H1 (cell line): ENCODE measurements around the gene GCGR. TPM values are rescaled to one million over a fixed set of nuclear protein-coding genes. Genes with fewer than 3 reads are reported as not detected.

Source experiments
- CTCF ChIA-PET: fragments of 300-600 bp; sonication (Branson Sonifier 250); formaldehyde crosslinking; loops from one replicate; lab custom pipeline; 2021; ENCODE audit not compliant: partially characterized antibody; lab: Charles Lee
- POLR2A ChIA-PET: fragments of 300-600 bp; sonication (Branson Sonifier 250); formaldehyde crosslinking; loops from one replicate; lab custom pipeline; 2021; ENCODE audit warnings: inconsistent platforms; ENCODE audit not compliant: partially characterized antibody; lab: Charles Lee
- DNase-seq, 2 experiments: peaks; one replicate each; pipeline versions ENCODE4 v3.0.0 to v3.0.0-alpha.2; 2010 to 2022; ENCODE audit warnings: low spot score in 2 of 2, low read depth in 1 of 2, mixed read lengths in 1 of 2
- FAIRE-seq: peaks from 2 replicates; lab custom pipeline; 2011; peaks lifted over from hg19 to GRCh38; lab: Jason Lieb, UNC
- H2AFZ ChIP-seq: 2 replicates; pipeline ENCODE4 v1.8.1; 2012; ENCODE audit warnings: low read length, inconsistent platforms
- H2AK5ac ChIP-seq: 2 replicates; pipeline ENCODE4 v1.6.1; 2013; ENCODE audit warnings: low read depth, low read length
- H2BK120ac ChIP-seq: replicated peaks from 2 replicates; pipeline ENCODE3; 2013; ENCODE audit warnings: low read depth, low read length, inconsistent platforms
- H2BK12ac ChIP-seq: 2 replicates; pipeline ENCODE4 v1.6.1; 2013; ENCODE audit warnings: low read depth, low read length
- H2BK15ac ChIP-seq: 2 replicates; pipeline ENCODE4 v1.6.1; 2013; ENCODE audit warnings: low read length
- H2BK20ac ChIP-seq: 2 replicates; pipeline ENCODE4 v1.6.1; 2013; ENCODE audit warnings: low read length
- H2BK5ac ChIP-seq: 2 replicates; pipeline ENCODE4 v1.6.1; 2013; ENCODE audit warnings: low read depth, low read length
- H3K14ac ChIP-seq: 2 replicates; pipeline ENCODE4 v1.6.1; 2013; ENCODE audit warnings: inconsistent platforms; ENCODE audit not compliant: insufficient read length
- H3K18ac ChIP-seq: 2 replicates; pipeline ENCODE4 v1.6.1; 2013; ENCODE audit warnings: low read length; ENCODE audit errors: extremely low read depth
- H3K23ac ChIP-seq: 2 replicates; pipeline ENCODE4 v1.6.1; 2013; ENCODE audit warnings: inconsistent platforms; ENCODE audit not compliant: insufficient read length
- H3K23me2 ChIP-seq: 2 replicates; pipeline ENCODE4 v1.6.1; 2013; ENCODE audit warnings: low read depth, low read length
- H3K27ac ChIP-seq: 2 replicates; pipeline ENCODE4 v1.6.1; 2011; ENCODE audit warnings: low read depth, low read length, inconsistent platforms
- H3K27me3 ChIP-seq, 4 experiments: replicated peaks in 1 of 4; 1 replicate in 1 of 4; 2 replicates in 3 of 4; pipeline versions ENCODE4 v1.6.1 to v1.8.1; 2011 to 2013; ENCODE audit warnings: low read length in 3 of 4, mild to moderate bottlenecking in 3 of 4, inconsistent platforms in 2 of 4, mixed read lengths in 2 of 4, moderate library complexity in 1 of 4; ENCODE audit not compliant: control insufficient read depth in 3 of 4, insufficient read depth in 3 of 4; ENCODE audit errors: extremely low read depth in 1 of 4
- H3K36me3 ChIP-seq, 4 experiments: 2 replicates each; pipeline versions ENCODE4 v1.6.1 to v1.8.1; 2011 to 2013; ENCODE audit warnings: mild to moderate bottlenecking in 4 of 4, low read length in 3 of 4, moderate library complexity in 2 of 4, control low read depth in 1 of 4, inconsistent platforms in 1 of 4; ENCODE audit not compliant: insufficient read depth in 4 of 4, control insufficient read depth in 2 of 4
- H3K4ac ChIP-seq: replicated peaks from 2 replicates; pipeline ENCODE3; 2013; ENCODE audit warnings: low read length, low read depth, mixed read lengths, inconsistent platforms; ENCODE audit not compliant: insufficient read length
- H3K4me1 ChIP-seq, 4 experiments: replicated peaks in 1 of 4; 1 replicate in 1 of 4; 2 replicates in 3 of 4; pipeline versions ENCODE4 v1.6.1 to v1.8.1; 2011 to 2013; ENCODE audit warnings: low read length in 3 of 4, inconsistent platforms in 2 of 4, mixed read lengths in 1 of 4; ENCODE audit not compliant: insufficient read depth in 4 of 4, control insufficient read depth in 3 of 4
- H3K4me2 ChIP-seq, 2 experiments: 2 replicates each; pipeline versions ENCODE4 v1.6.1 to v1.8.1; 2011 to 2013; ENCODE audit warnings: low read depth in 2 of 2, low read length in 2 of 2, control low read depth in 1 of 2, inconsistent platforms in 1 of 2, mild to moderate bottlenecking in 1 of 2; ENCODE audit not compliant: insufficient read depth in 1 of 2
- H3K4me3 ChIP-seq, 4 experiments: fragments of 200-600, 300-600 bp in 1 of 4; sonication (generic), shearing (Covaris generic), sonication (Bioruptor Twin) in 1 of 4; 2 replicates each; pipeline versions ENCODE4 v1.5.1 to v1.8.1; 2011 to 2016; ENCODE audit warnings: low read length in 4 of 4, low read depth in 3 of 4, control low read depth in 2 of 4, inconsistent platforms in 2 of 4, mild to moderate bottlenecking in 2 of 4, mixed read lengths in 1 of 4, moderate library complexity in 1 of 4; ENCODE audit not compliant: insufficient read depth in 2 of 4; ENCODE audit errors: extremely low read depth in 1 of 4
- H3K56ac ChIP-seq: replicated peaks from 2 replicates; pipeline ENCODE3; 2013; ENCODE audit warnings: low read depth, mild to moderate bottlenecking, mixed read lengths, low read length, inconsistent platforms; ENCODE audit not compliant: insufficient read length
- H3K79me1 ChIP-seq: 2 replicates; pipeline ENCODE4 v1.6.1; 2013; ENCODE audit warnings: low read depth, low read length, control low read depth
- H3K79me2 ChIP-seq, 2 experiments: 2 replicates each; pipeline versions ENCODE4 v1.6.1 to v1.8.1; 2012 to 2013; ENCODE audit warnings: low read length in 2 of 2, mild to moderate bottlenecking in 2 of 2, inconsistent platforms in 1 of 2; ENCODE audit not compliant: insufficient read depth in 2 of 2, control insufficient read depth in 1 of 2
- H3K9ac ChIP-seq, 4 experiments: replicated peaks in 1 of 4; 1 replicate in 1 of 4; 2 replicates in 3 of 4; pipeline versions ENCODE4 v1.6.1 to v1.8.1; 2011 to 2013; ENCODE audit warnings: low read depth in 3 of 4, low read length in 3 of 4, control low read depth in 2 of 4, mild to moderate bottlenecking in 2 of 4, moderate library complexity in 2 of 4, inconsistent platforms in 1 of 4; ENCODE audit errors: extremely low read depth in 1 of 4
- H3K9me3 ChIP-seq, 2 experiments: 2 replicates each; pipeline versions ENCODE4 v1.6.1 to v1.8.1; 2012 to 2013; ENCODE audit warnings: mild to moderate bottlenecking in 2 of 2, moderate library complexity in 2 of 2, control low read depth in 1 of 2, inconsistent platforms in 1 of 2, low read depth in 1 of 2, low read length in 1 of 2, mixed read lengths in 1 of 2; ENCODE audit not compliant: insufficient read depth in 2 of 2
- H4K20me1 ChIP-seq, 2 experiments: replicated peaks in 1 of 2; 2 replicates each; pipeline versions ENCODE3 to v1.8.1; 2011 to 2013; ENCODE audit warnings: inconsistent platforms in 2 of 2, low read length in 2 of 2, mild to moderate bottlenecking in 1 of 2; ENCODE audit not compliant: insufficient read depth in 2 of 2, control insufficient read depth in 1 of 2
- H4K5ac ChIP-seq: 2 replicates; pipeline ENCODE4 v1.6.1; 2013; ENCODE audit warnings: low read length, low read depth, mixed read lengths, inconsistent platforms; ENCODE audit not compliant: insufficient read length
- H4K8ac ChIP-seq: 2 replicates; pipeline ENCODE4 v1.8.0; 2013; ENCODE audit warnings: mild to moderate bottlenecking, moderate library complexity, low read length, inconsistent platforms; ENCODE audit not compliant: insufficient read depth; ENCODE audit errors: extremely low read depth
- H4K91ac ChIP-seq: replicated peaks from 2 replicates; pipeline ENCODE3; 2013; ENCODE audit warnings: low read length, mixed read lengths, inconsistent platforms; ENCODE audit not compliant: insufficient read length
- CBX5 ChIP-seq: fragments of 300-800, 300-1000 bp; sonication (generic); IDR thresholded peaks from 2 replicates; pipeline ENCODE4 v1.7.1; 2016; ENCODE audit warnings: antibody characterized with exemption, low read length, low read depth
- CHD1 ChIP-seq: IDR thresholded peaks from 2 replicates; pipeline ENCODE4 v1.6.1; 2012; ENCODE audit warnings: low read depth, low read length, improper control_type of control experiment
- GABPA ChIP-seq: IDR thresholded peaks from 2 replicates; pipeline ENCODE4 v1.6.1; 2011; ENCODE audit warnings: mild to moderate bottlenecking, low read length, moderate library complexity, borderline replicate concordance; ENCODE audit not compliant: insufficient read depth
- HDAC6 ChIP-seq: IDR thresholded peaks from one replicate; pipeline ENCODE4 v1.7.1; 2012; ENCODE audit warnings: low read depth, mild to moderate bottlenecking, inconsistent platforms, low read length, moderate library complexity
- JUND ChIP-seq: IDR thresholded peaks from 2 replicates; pipeline ENCODE4 v1.6.1; 2011; ENCODE audit warnings: mild to moderate bottlenecking, improper control_type of control experiment, low read length
- POLR2A ChIP-seq, 2 experiments: IDR thresholded peaks; 1 replicate in 1 of 2; 2 replicates in 1 of 2; pipeline ENCODE4 v1.6.1; 2011; ENCODE audit warnings: low read depth in 2 of 2, low read length in 2 of 2, mild to moderate bottlenecking in 2 of 2; ENCODE audit errors: control extremely low read depth in 1 of 2
- POU5F1 ChIP-seq: IDR thresholded peaks from 2 replicates; pipeline ENCODE4 v1.6.1; 2011; ENCODE audit warnings: low read depth, mild to moderate bottlenecking, low read length, moderate library complexity
- RAD21 ChIP-seq, 2 experiments: IDR thresholded peaks in 1 of 2; conservative IDR thresholded peaks in 1 of 2; 2 replicates each; pipeline ENCODE4 v1.6.1; 2011; ENCODE audit warnings: low read depth in 2 of 2, low read length in 2 of 2, improper control_type of control experiment in 1 of 2, inconsistent platforms in 1 of 2, mild to moderate bottlenecking in 1 of 2, moderate library complexity in 1 of 2
- RNF2 ChIP-seq: fragments of 200-900, 300-1000 bp; sonication (generic); IDR thresholded peaks from 2 replicates; pipeline ENCODE4 v1.7.1; 2016; ENCODE audit warnings: borderline replicate concordance, low read depth, mild to moderate bottlenecking, antibody characterized with exemption, low read length; ENCODE audit not compliant: poor library complexity, severe bottlenecking; ENCODE audit errors: missing control alignments
- SIX5 ChIP-seq: IDR thresholded peaks from 2 replicates; pipeline ENCODE4 v1.6.1; 2011; ENCODE audit warnings: mild to moderate bottlenecking, low read depth, low read length
- SRF ChIP-seq: IDR thresholded peaks from 2 replicates; pipeline ENCODE4 v1.6.1; 2011; ENCODE audit warnings: mild to moderate bottlenecking, low read depth, low read length, moderate library complexity
- ZNF274 ChIP-seq: IDR thresholded peaks from 2 replicates; pipeline ENCODE4 v1.7.0; 2012; ENCODE audit warnings: low read length, borderline replicate concordance; ENCODE audit errors: extremely low read depth
- WGBS, 2 experiments: shearing (Covaris generic) in 1 of 2; methylation state at CpG; one replicate each; pipeline versions ENCODE4 v1.1.6 to v1.1.7; 2013 to 2015; ENCODE audit warnings: low lambda C conversion rate in 2 of 2, mixed read lengths in 2 of 2, inconsistent platforms in 1 of 2, low coverage in 1 of 2, missing lambda C conversion rate in 1 of 2; ENCODE audit not compliant: insufficient replicate concordance in 2 of 2, insufficient coverage in 1 of 2, insufficient read length in 1 of 2; ENCODE audit errors: extremely low coverage in 1 of 2, missing lambda C conversion rate in 1 of 2; 5-methylcytosine and 5-hydroxymethylcytosine counted together
- polyA plus RNA-seq, 7 experiments: library from polyadenylated mRNA; depleted of rRNA in 3 of 7; stranded (reverse) in 5 of 7; unstranded in 2 of 7; fragments of >200 nt in 5 of 7; fragments of 200-250 nt in 2 of 7; gene quantifications; 1 replicate in 5 of 7; 2 replicates in 1 of 7; 4 replicates in 1 of 7; pipeline versions ENCODE4 v1.2.1 to v1.2.3, GENCODE V29; 2011 to 2013; ENCODE audit warnings: missing spikeins in 2 of 7, mixed read lengths in 2 of 7
- total RNA-seq: library from RNA; stranded (reverse); fragmentation: NEBNext Ultra II Directional; extraction: Animal tissue kit (Norgen Biotek cat#: 25700); gene quantifications from 2 replicates; pipeline ENCODE4 v1.2.1, GENCODE V29; 2021

Gene GCGR
- total and polyA plus RNA-seq, 2 of the 8 experiments (the other 6 are each of a cell fraction or from before 2014, with no cell fraction given), result 0.44 to 0.56 TPM

DNA sequence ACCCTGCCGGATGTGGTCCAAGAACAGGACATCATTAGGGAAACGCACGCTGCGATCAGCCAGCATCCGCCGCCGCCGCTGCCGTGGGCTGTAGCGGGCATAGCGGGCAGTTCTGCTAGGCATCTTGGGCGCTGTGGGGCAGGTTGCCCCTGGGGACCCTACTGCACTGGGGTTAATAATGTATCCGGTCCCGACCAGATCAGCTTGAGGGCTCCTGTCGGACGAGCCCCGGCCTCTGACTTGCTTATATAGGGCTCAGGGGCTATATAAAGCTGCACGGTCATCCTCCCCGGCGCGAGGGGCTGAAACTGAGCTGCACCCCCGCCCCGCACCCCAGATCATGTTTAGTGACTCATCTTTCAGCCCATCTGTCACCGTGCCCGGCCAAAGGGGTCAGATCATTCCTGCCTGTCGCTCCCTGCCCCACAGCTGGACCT lies 30.9 kb downstream of the GCGR start, which contains the start of gene PPP1R27:
Gene PPP1R27 (minus strand): TSS at position 220 of the 437 bp plus-strand sequence. CDS start 97 bp downstream, at position 123.
- peak within 1 kb of the TSS; percentile 83 for H4K5ac ChIP-seq
- H3K4ac ChIP-seq, result peak within 1 kb of the TSS; percentile 90
- peaks cover 0 to 15% (median 8%) of the 10 kb centered on the region in 4 experiments; a peak in 4 of 7 replicates for H3K4me1 ChIP-seq
- H3K18ac ChIP-seq, result peak within 1 kb of the TSS; percentile 71; the same call in 1 of the 2 replicates
- no peaks in the 10 kb centered on the region for H3K9me3 ChIP-seq
- peaks cover 8% of the 10 kb centered on the region for H3K23me2 ChIP-seq
- H3K9ac ChIP-seq, result peak within 1 kb of the TSS in 3 of 4 experiments; percentile 80 to 93 (median 89); a peak in 5 of 7 replicates
- H3K79me2 ChIP-seq, result peaks cover 0 to 15% of the 10 kb centered on the region in 2 experiments; a peak in 1 of 4 replicates
- CTCF ChIA-PET, result interaction anchor here (1.1 to 2.5 kb wide), 4 partner anchors 13 to 167 kb away, joined by 4 to 10 read pairs (median 5); no protein-coding TSS in a partner anchor
- no peak within 1 kb of the TSS for H2BK120ac ChIP-seq
- no peak within 1 kb of the TSS; the same call in 1 of the 2 replicates for H2BK5ac ChIP-seq
- no peaks in the 10 kb centered on the region for H3K36me3 ChIP-seq
- H3K4me3 ChIP-seq, result peak within 1 kb of the TSS; percentile 81 to 88 (median 85)
- 0 out of 2 replicates have a peak within 1 kb of the TSS, but pooled peaks have one; percentile 83 for H3K27ac ChIP-seq
- no peak within 1 kb of the TSS for H2BK20ac ChIP-seq
- H2AFZ ChIP-seq, result no peak within 1 kb of the TSS
- H4K91ac ChIP-seq, result no peak within 1 kb of the TSS
- POLR2A ChIA-PET, result interaction anchor here (1.2 to 5.0 kb wide), 6 partner anchors 9 to 105 kb away, joined by 4 to 37 read pairs (median 8); no protein-coding TSS in a partner anchor
- H3K4me2 ChIP-seq, result peak within 1 kb of the TSS; percentile 94 to 95
- H3K23ac ChIP-seq, result no peak within 1 kb of the TSS
- no peak for FAIRE-seq
- no peak within 1 kb of the TSS for H3K14ac ChIP-seq
- DNase-seq, result no peak
- peaks cover 10% of the 10 kb centered on the region; the same call in 1 of the 2 replicates for H3K79me1 ChIP-seq
- H3K56ac ChIP-seq, result no peak within 1 kb of the TSS
- WGBS, 2 experiments, result 97% methylated on average over 25 of the region's 26 CpGs; no CpG with 5 or more reads in 1 of the 2 experiments
- H4K8ac ChIP-seq, result no peak within 1 kb of the TSS; the same call in 1 of the 2 replicates
- H2BK12ac ChIP-seq, result no peak within 1 kb of the TSS
- H2BK15ac ChIP-seq, result 0 out of 2 replicates have a peak within 1 kb of the TSS, but pooled peaks have one; percentile 88
- peak within 1 kb of the TSS; percentile 75; the same call in 1 of the 2 replicates for H2AK5ac ChIP-seq
- 0 out of 7 replicates have a peak, but pooled peaks cover 0 to 2% (median 0%) of the 10 kb centered on the region in 4 experiments for H3K27me3 ChIP-seq
- peaks cover 0 to 9% of the 10 kb centered on the region in 2 experiments for H4K20me1 ChIP-seq
- TF ChIP-seq SRF (no peak), SIX5 (no peak), POU5F1 (no peak), HDAC6 (no peak), POLR2A (IDR thresholded peaks at IDR 0.05; ENCODE audit: control extremely low read depth in 1 of 2, low read depth in 2 of 2, low read length in 2 of 2) (no peak), CHD1 (no peak), GABPA (no peak), ZNF274 (no peak), JUND (no peak), RNF2 (no peak), CBX5 (no peak), RAD21 (IDR thresholded peaks at IDR 0.05 in 1 of 2, conservative IDR thresholded peaks at IDR 0.05 in 1 of 2; ENCODE audit: low read depth in 2 of 2, low read length in 2 of 2) (no peak)
